HCT116 (cell line): Measurements from ENCODE around the gene REXO5. TPM values are rescaled to one million over a fixed set of nuclear protein-coding genes. Genes with fewer than 3 reads are reported as not detected.

Experiments
- ATAC-seq: fragments of 200-7000 bp; cut with Tn5 transposase; 2 replicates; pipeline ENCODE4 v1.9.1; 2020; ENCODE audit warnings: mild to moderate bottlenecking, moderate library complexity
- BruUV-seq: library from RNA; stranded (reverse); fragments of 400-500 nt; replicated peaks from 2 replicates; lab custom pipeline; 2021; lab: Mats Ljungman, UMichigan
- CTCF ChIA-PET: fragments of 300-600 bp; sonication (Branson Sonifier 250); formaldehyde crosslinking; loops from one replicate; lab custom pipeline; 2021; ENCODE audit warnings: antibody characterized with exemption; lab: Charles Lee
- POLR2A ChIA-PET: fragments of 300-600, 350-600 bp; sonication (Branson Sonifier 250); formaldehyde crosslinking; loops from one replicate; lab custom pipeline; 2021; ENCODE audit warnings: antibody characterized with exemption; lab: Charles Lee
- RAD21 ChIA-PET, 2 experiments: fragments of 300-600 bp; sonication (Branson Sonifier 250); formaldehyde crosslinking; loops; one replicate each; lab custom pipeline; 2023; ENCODE audit warnings: low total read pairs in 2 of 2; ENCODE audit not compliant: uncharacterized antibody in 2 of 2, unreplicated experiment in 2 of 2, low non-redundant PET in 1 of 2; lab: Charles Lee
- DNase-seq: peaks from one replicate; pipeline ENCODE4 v3.0.0-alpha.2; 2010; ENCODE audit warnings: low read depth, low spot score
- H2AFZ ChIP-seq: fragments of 200-600 bp; shearing (Covaris generic), sonication (generic); 2 replicates; pipeline ENCODE4 v1.6.1; 2017; ENCODE audit warnings: low read depth, mixed run types, mixed read lengths, antibody characterized with exemption, low read length; ENCODE audit not compliant: poor library complexity, severe bottlenecking
- H3K27ac ChIP-seq: 2 replicates; pipeline ENCODE4 v1.5.1; 2012; ENCODE audit warnings: low read depth, low read length
- H3K27me3 ChIP-seq: fragments of 200-600 bp; sonication (generic); 2 replicates; pipeline ENCODE4 v1.6.1; 2016; ENCODE audit warnings: mixed run types, low read length, mixed read lengths; ENCODE audit not compliant: insufficient read depth
- H3K36me3 ChIP-seq, 2 experiments: fragments of 200-500 bp in 1 of 2; fragments of 200-600 bp in 1 of 2; sonication (Bioruptor generic) in 1 of 2; sonication (generic) in 1 of 2; 2 replicates each; pipeline versions ENCODE4 v1.5.1 to v1.6.1; 2014 to 2016; ENCODE audit warnings: low read length in 2 of 2, inconsistent platforms in 1 of 2, mixed read lengths in 1 of 2, mixed run types in 1 of 2; ENCODE audit not compliant: insufficient read depth in 2 of 2, control insufficient read depth in 1 of 2
- H3K4me1 ChIP-seq, 2 experiments: fragments of 200-600 bp in 1 of 2; sonication (generic) in 1 of 2; 2 replicates each; pipeline versions ENCODE4 v1.5.1 to v1.6.1; 2012 to 2017; ENCODE audit warnings: low read length in 2 of 2, inconsistent platforms in 1 of 2, mild to moderate bottlenecking in 1 of 2, mixed read lengths in 1 of 2, mixed run types in 1 of 2, moderate library complexity in 1 of 2; ENCODE audit not compliant: insufficient read depth in 2 of 2, control insufficient read depth in 1 of 2
- H3K4me2 ChIP-seq: fragments of 200-600 bp; sonication (generic); 2 replicates; pipeline ENCODE4 v1.6.1; 2017; ENCODE audit warnings: mixed run types, low read length, mixed read lengths
- H3K4me3 ChIP-seq, 2 experiments: fragments of 200-600 bp in 1 of 2; sonication (generic) in 1 of 2; replicated peaks in 1 of 2; 2 replicates each; pipeline ENCODE4 v1.5.1; 2011 to 2016; ENCODE audit warnings: low read length in 2 of 2, control low read depth in 1 of 2, low read depth in 1 of 2, mild to moderate bottlenecking in 1 of 2, mixed read lengths in 1 of 2, mixed run types in 1 of 2
- H3K79me2 ChIP-seq: fragments of 200-600 bp; sonication (generic); 2 replicates; pipeline ENCODE4 v1.6.1; 2017; ENCODE audit warnings: mild to moderate bottlenecking, mixed run types, low read length, moderate library complexity, mixed read lengths; ENCODE audit not compliant: insufficient read depth
- H3K9ac ChIP-seq: fragments of 200-600 bp; sonication (generic); 2 replicates; pipeline ENCODE4 v1.6.1; 2016; ENCODE audit warnings: low read length, mixed read lengths
- H3K9me2 ChIP-seq: fragments of 200-600 bp; sonication (generic), shearing (Covaris generic); 2 replicates; pipeline ENCODE4 v1.6.1; 2017; ENCODE audit warnings: mixed run types, mild to moderate bottlenecking, moderate library complexity; ENCODE audit not compliant: insufficient read depth
- H3K9me3 ChIP-seq, 2 experiments: fragments of 200-500 bp in 1 of 2; fragments of 200-600 bp in 1 of 2; sonication (Bioruptor generic) in 1 of 2; sonication (generic) in 1 of 2; 2 replicates each; pipeline ENCODE4 v1.6.1; 2014 to 2017; ENCODE audit warnings: low read length in 2 of 2, mixed read lengths in 2 of 2, inconsistent platforms in 1 of 2, low read depth in 1 of 2, mild to moderate bottlenecking in 1 of 2, mixed run types in 1 of 2, moderate library complexity in 1 of 2; ENCODE audit not compliant: control insufficient read depth in 1 of 2, insufficient read depth in 1 of 2
- H4K20me1 ChIP-seq: fragments of 200-600 bp; sonication (generic), shearing (Covaris generic); 2 replicates; pipeline ENCODE4 v1.6.1; 2017; ENCODE audit warnings: mixed run types, mild to moderate bottlenecking, moderate library complexity; ENCODE audit not compliant: insufficient read depth
- EGR1 ChIP-seq: IDR thresholded peaks from 2 replicates; pipeline ENCODE4 v1.6.1; 2012; ENCODE audit warnings: low read depth
- ELF1 ChIP-seq: IDR thresholded peaks from 2 replicates; pipeline ENCODE4 v1.6.1; 2012; ENCODE audit warnings: low read depth, borderline replicate concordance
- EZH2 ChIP-seq: fragments of 200-600 bp; sonication (generic); IDR thresholded peaks from 2 replicates; pipeline ENCODE4 v1.6.1; 2017; ENCODE audit warnings: antibody characterized with exemption, mixed run types
- FOSL1 ChIP-seq: IDR thresholded peaks from 2 replicates; pipeline ENCODE4 v1.6.1; 2012; ENCODE audit warnings: low read depth
- JUND ChIP-seq: IDR thresholded peaks from 2 replicates; pipeline ENCODE4 v1.6.1; 2012
- MAX ChIP-seq: IDR thresholded peaks from 2 replicates; pipeline ENCODE4 v1.6.1; 2012
- POLR2A ChIP-seq: IDR thresholded peaks from 2 replicates; pipeline ENCODE4 v1.7.0; 2011; ENCODE audit warnings: borderline replicate concordance; ENCODE audit not compliant: insufficient read depth, insufficient read length; ENCODE audit errors: extremely low read depth
- RAD21 ChIP-seq: IDR thresholded peaks from 2 replicates; pipeline ENCODE4 v1.6.1; 2012; ENCODE audit warnings: low read depth, mild to moderate bottlenecking
- REST ChIP-seq: IDR thresholded peaks from 2 replicates; pipeline ENCODE4 v1.6.1; 2012; ENCODE audit warnings: low read depth
- SIN3A ChIP-seq: IDR thresholded peaks from 2 replicates; pipeline ENCODE4 v1.6.1; 2012; ENCODE audit warnings: low read depth
- TCF7L2 ChIP-seq: IDR thresholded peaks from 2 replicates; pipeline ENCODE4 v1.7.0; 2011; ENCODE audit warnings: borderline replicate concordance, inconsistent platforms; ENCODE audit not compliant: insufficient read depth, insufficient read length; ENCODE audit errors: extremely low read depth
- YY1 ChIP-seq: IDR thresholded peaks from 2 replicates; pipeline ENCODE4 v1.6.1; 2011; ENCODE audit warnings: low read length, low read depth, moderate library complexity, mild to moderate bottlenecking; ENCODE audit not compliant: insufficient replicate concordance; ENCODE audit errors: extremely low read depth
- intact Hi-C: fragments of 100-400 bp; cut with micrococcal nuclease; formaldehyde crosslinking; loops from 2 replicates; pipeline ENCODE4 v1.10.0; 2022
- total RNA-seq: library from RNA; stranded (reverse); gene quantifications from one replicate; pipeline ENCODE4 v1.2.1, GENCODE V29; 2021; ENCODE audit not compliant: unreplicated experiment

The REXO5 gene
- total RNA-seq, 1 experiment from 2014 or later: 10.5 TPM

GRCh38 chr16:20870122-20870820, 63.9 kb downstream of the REXO5 start:
- Histone ChIP-seq H3K27me3 (no peaks in the 10 kb centered on the region), H3K4me1 (peaks cover 54 to 60% of the 10 kb centered on the region in 2 experiments), H3K9me2 (no peaks in the 10 kb centered on the region), H3K4me2 (no peak overlapping the region), H3K9me3 (no peaks in the 10 kb centered on the region), H3K79me2 (peaks cover 92% of the 10 kb centered on the region), H2AFZ (no peak overlapping the region), H3K27ac (no peak overlapping the region), H4K20me1 (no peaks in the 10 kb centered on the region), H3K4me3 (no peak overlapping the region), H3K9ac (no peak overlapping the region), H3K36me3 (no peaks in the 10 kb centered on the region)
- ATAC-seq (no peak), DNase-seq (no peak)
- CTCF ChIA-PET: no interaction called here
- no TSS peak for BruUV-seq
- POLR2A ChIA-PET: no interaction called here
- intact Hi-C loops: no loop called here
- RAD21 ChIA-PET: no interaction called here
- TF ChIP-seq POLR2A: no peak
- TF ChIP-seq SIN3A: no peak
- no peak for TF ChIP-seq YY1
- TF ChIP-seq JUND: no peak

- BruUV-seq: no TSS peak
- no peak overlapping the region for H3K27ac ChIP-seq
- no peak overlapping the region for H3K4me3 ChIP-seq
- H3K9me3 ChIP-seq: no peaks in the 10 kb centered on the region
- H3K9ac ChIP-seq: no peak overlapping the region
- H3K36me3 ChIP-seq: no peaks in the 10 kb centered on the region
- intact Hi-C loops: no loop called here
- H3K27me3 ChIP-seq: no peaks in the 10 kb centered on the region
- H3K79me2 ChIP-seq: peaks cover 94% of the 10 kb centered on the region
- H3K4me1 ChIP-seq: peaks cover 47 to 53% of the 10 kb centered on the region in 2 experiments
- H2AFZ ChIP-seq: no peak overlapping the region
- RAD21 ChIA-PET: no interaction called here
- ATAC-seq: no peak
- TF ChIP-seq EGR1: no peak
- no peak for TF ChIP-seq ELF1
- no peak for TF ChIP-seq EZH2
- no peak for TF ChIP-seq REST
- no peak for TF ChIP-seq TCF7L2
- TF ChIP-seq MAX: no peak
- TF ChIP-seq RAD21: no peak
- no peak for TF ChIP-seq FOSL1
- TF ChIP-seq, all 23 proteins: peak for 0
- DNase-seq: no peak
- Histone ChIP-seq H3K9me2 (no peaks in the 10 kb centered on the region), H4K20me1 (no peaks in the 10 kb centered on the region), H3K4me2 (no peak overlapping the region)
- CTCF ChIA-PET: no interaction called here
- POLR2A ChIA-PET: no interaction called here
Measured at GRCh38 chr16:20871258-20871657, 64.9 kb downstream of the REXO5 start.
